Left colon (tissue), 2 donors: ENCODE data around the gene LCN1. TPM values are rescaled to one million over a fixed set of nuclear protein-coding genes. Genes with fewer than 3 reads are reported as not detected.

Experiments
- ATAC-seq: fragments of 200-7000 bp; cut with Tn5 transposase; one replicate; pipeline ENCODE4 v1.9.1; 2020; ENCODE audit warnings: mild to moderate bottlenecking, moderate library complexity
- DNase-seq, 2 donors: peaks; one replicate each; pipeline ENCODE4 v3.0.0-alpha.2; 2020
- intact Hi-C, 2 donors: fragments of 100-400 bp; cut with DNase I in 1 of 2; cut with micrococcal nuclease in 1 of 2; formaldehyde crosslinking; loops; one replicate each; pipeline versions ENCODE4 v1.11.2 to v1.14.0; 2022; cut with DNase I, micrococcal nuclease
- long read RNA-seq: library from polyadenylated mRNA; unstranded; transcript quantifications from one replicate; pipeline ENCODE4 v2.0.0, GENCODE V29; 2021
- total RNA-seq, 2 donors: library from RNA; stranded (reverse); fragmentation: NEBNext Ultra II Directional; extraction: Animal tissue kit (Norgen Biotek cat#: 25700); gene quantifications; one replicate each; pipeline ENCODE4 v1.2.1, GENCODE V29; 2021
- donor health status: DM: no; HTN: no; CAD: no.
- donor health status: DM: yes; HTN: yes; CAD: no.

Gene LCN1
- total RNA-seq = not detected
- long read RNA-seq = 0 reads

DNA sequence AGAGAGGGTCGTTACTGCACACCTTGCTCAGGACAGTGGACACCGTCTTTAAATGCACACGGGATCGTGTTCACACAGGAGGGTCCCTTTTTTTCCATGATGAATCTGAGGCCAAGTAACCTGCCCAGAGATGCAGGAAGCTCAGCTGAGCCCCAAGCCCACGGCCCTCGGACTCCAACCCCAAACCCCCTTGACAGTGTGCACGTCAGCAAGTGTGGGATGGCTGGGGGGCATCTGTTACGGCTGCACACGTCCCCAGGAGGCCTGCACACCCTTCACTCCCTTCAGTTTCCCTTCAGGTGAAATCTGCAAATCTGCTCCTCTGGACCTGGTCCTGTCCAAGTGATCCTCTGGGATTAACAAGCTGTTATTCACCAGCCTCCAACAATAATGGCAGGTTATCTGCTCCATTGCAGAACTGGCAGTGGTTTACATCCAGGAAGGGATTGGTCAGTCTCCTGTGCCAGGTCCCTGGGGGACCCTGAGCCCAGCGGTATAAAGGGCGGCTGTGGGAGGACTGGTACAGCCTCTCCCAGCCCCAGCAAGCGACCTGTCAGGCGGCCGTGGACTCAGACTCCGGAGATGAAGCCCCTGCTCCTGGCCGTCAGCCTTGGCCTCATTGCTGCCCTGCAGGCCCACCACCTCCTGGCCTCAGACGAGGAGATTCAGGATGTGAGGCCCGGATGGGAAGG is at the start of gene LCN1:
Gene LCN1 (plus strand): TSS at position 525 of the 692 bp plus-strand sequence. CDS start 58 bp downstream, at position 583.
- ATAC-seq (no peak), DNase-seq (no peak)
- intact Hi-C loops = no loop called here

DNA sequence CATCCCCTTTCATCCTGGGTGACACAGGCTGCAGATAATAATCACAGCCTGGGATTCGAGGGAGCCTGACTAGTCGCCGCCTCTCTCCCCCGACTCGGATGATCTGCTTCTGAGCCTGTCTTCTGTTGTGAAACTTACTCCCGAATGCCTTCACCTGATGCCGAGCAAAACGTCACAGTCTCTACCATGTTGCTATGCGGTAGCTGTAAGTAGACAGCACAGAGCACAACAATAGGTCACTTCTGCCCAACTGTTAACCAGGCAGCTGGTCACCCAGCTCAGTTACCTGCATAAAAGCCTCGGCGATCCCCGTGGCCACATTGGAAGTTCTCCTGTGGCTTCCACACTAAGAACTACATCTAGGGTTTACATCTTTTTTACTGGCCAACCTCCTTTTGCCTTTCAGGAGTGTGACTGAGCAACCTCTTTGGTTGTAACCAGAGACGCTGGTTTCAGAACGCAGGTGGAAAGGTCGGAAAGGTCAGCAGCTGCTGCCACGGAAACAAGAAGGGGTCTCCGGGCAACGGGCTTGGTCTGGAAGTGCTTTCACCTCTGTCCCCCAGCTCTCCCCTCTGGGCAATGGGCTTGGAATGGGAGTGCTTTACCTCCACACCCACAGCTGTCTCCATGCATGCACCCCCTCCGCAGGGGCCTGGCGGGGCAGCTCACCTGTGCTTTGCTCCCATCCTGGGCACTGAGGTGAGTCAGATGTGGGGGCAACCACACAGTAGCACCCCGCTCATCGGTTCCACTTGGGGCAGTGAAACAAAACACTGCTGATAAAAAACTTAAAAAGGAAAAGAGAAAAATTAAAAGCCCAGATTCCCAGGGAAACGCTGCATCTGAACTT is 49.2 kb upstream of the LCN1 start:
- intact Hi-C loops = no loop called here
- ATAC-seq = no peak
- no peak for DNase-seq

- DNase-seq (no peak), ATAC-seq (no peak)
- intact Hi-C loops = no loop called here
Observed at GRCh38 chr9:135473972-135474543, 47.2 kb upstream of the LCN1 start.

- DNase-seq (no peak), ATAC-seq (no peak)
- intact Hi-C loops = no loop called here
Observed at GRCh38 chr9:135474915-135475314, 46.3 kb upstream of the LCN1 start.

GRCh38 chr9:135476561-135477355 is 44.5 kb upstream of the LCN1 start:
- no peak for DNase-seq
- no peak for ATAC-seq
- intact Hi-C loops = no loop called here

GRCh38 chr9:135478191-135478590 is 43.0 kb upstream of the LCN1 start:
- DNase-seq = no peak
- ATAC-seq = no peak
- intact Hi-C loops = no loop called here

GRCh38 chr9:135478829-135479468 is 42.3 kb upstream of the LCN1 start:
- ATAC-seq (peak; percentile 74), DNase-seq (peak; percentile 65 to 67)
- intact Hi-C loops = no loop called here

DNA sequence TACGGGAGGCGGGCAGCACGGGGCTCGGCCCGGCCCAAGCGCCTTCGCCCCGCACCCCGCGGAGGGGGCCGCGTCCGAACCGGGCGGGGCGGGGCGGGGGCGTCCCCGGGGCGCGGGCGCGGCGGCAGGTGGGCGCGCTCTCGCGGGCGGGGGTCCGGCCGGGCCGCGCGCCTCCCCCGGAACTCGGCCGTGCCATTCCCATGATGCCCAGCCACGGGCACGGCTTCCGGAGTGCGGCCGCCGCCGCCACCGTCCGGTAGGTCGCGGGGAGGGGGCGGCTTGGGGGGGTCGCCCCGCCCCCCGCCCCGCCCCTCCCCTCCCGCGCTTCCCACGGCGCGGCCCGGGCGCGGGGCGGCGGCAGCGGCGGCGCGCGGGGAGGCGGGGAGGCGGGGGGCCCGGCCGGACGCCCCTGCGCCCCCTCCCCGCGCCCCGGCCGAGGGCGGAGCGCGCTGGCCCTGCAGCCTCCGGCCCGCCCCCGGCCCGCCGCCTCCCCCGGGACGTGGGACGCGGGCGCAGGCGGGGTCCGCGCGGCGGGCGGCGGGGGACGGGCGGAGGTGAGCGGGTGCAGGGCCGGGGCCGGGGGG is 41.7 kb upstream of the LCN1 start, which contains the start of gene PPP1R26:
Gene PPP1R26 (plus strand): TSS at position 314 of the 584 bp plus-strand sequence. CDS start 4,729 bp downstream, outside the sequence.
- DNase-seq (peak in 1 of 2 donors; percentile 55), ATAC-seq (peak; percentile 27)
- intact Hi-C loops = no loop called here

DNA sequence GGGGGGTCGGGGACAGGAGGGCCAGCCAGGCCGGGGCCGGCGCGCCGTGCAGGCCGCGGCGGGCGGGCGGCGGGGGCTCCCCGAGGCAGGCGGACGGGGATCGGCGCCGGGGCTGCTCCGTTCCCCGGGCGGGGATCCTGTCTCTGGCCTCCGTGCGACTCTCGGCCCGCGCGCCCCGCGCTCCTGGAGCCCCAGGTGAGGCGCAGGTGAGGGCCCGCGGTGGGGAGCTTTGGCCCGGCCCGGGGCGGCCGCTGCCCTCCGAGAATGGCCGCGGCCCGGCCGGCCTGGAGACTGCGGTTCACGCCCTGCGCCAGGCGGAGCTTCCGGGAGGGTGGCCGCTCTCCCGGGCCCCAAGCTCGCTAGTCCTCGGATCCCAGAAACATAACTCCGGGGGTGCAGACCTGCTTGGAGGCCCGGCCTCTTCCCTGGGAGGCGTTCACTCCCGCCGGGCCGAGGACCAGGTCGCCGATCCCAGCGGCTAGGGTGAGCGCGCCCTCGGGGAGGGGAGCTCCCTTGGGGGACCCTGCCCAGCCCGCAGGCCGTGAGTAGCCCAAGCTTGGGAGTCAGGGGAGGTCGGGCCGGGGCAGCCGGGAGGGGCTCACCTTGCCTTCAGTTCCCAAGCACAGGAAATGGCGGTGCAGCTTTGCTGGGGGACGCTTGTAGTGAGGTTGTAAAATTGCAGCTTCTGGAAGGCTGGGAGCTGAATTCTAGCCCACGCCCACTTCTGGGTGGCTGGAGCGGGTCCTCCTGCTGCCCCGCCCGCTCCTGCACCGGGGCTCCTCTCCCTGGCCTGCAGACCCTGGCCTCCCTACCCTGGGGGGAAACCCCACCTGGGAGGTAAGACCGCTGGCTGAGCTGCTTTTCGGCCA is 40.9 kb upstream of the LCN1 start:
- intact Hi-C loops = no loop called here
- DNase-seq (peak; percentile 57 to 62), ATAC-seq (peak; percentile 72)

DNA sequence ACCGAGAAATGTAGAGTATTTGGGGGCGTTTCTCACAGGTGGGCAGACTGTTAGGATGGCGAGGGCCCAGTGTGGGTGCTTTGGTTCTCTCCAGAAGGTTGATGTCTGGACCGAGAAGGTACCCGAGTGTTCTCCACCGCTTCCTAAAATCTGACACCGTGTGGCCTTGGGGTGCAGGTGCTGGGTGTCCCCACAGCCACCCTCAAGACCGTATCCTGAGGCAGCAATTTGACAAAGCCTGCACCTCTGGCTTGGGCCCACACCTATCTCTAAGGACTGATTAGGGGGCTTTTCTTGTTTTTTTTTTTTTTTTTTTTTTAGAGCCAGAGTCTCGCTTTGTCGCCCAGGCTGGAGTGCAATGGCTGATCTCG is 40.3 kb upstream of the LCN1 start:
- ATAC-seq (no peak), DNase-seq (no peak)
- intact Hi-C loops = no loop called here

- no peak for ATAC-seq
- no peak for DNase-seq
- intact Hi-C loops = no loop called here
Observed at GRCh38 chr9:135482015-135482754, 39.1 kb upstream of the LCN1 start.

- ATAC-seq = no peak
- intact Hi-C loops = no loop called here
- no peak for DNase-seq
Observed at GRCh38 chr9:135484460-135485277, 36.6 kb upstream of the LCN1 start.

DNA sequence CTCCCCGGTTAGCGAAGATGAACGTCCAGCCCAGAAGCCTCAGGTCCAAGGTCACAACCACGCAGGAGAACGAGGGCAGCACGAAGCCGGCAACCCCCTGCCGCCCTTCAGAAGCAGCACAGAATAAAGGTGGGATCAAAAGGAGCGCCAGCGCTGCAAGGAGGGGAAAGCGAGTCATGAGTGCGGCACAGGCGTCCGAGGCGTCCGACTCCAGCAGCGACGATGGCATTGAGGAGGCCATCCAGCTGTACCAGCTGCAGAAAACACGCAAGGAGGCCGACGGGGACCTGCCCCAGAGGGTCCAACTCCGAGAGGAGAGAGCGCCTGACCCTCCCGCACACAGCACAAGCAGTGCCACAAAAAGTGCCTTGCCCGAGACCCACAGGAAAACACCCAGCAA is 35.9 kb upstream of the LCN1 start:
- ATAC-seq (no peak), DNase-seq (no peak)
- intact Hi-C loops = no loop called here

GRCh38 chr9:135485832-135486231 is 35.4 kb upstream of the LCN1 start:
- DNase-seq = no peak
- ATAC-seq = no peak
- intact Hi-C loops = no loop called here

DNA sequence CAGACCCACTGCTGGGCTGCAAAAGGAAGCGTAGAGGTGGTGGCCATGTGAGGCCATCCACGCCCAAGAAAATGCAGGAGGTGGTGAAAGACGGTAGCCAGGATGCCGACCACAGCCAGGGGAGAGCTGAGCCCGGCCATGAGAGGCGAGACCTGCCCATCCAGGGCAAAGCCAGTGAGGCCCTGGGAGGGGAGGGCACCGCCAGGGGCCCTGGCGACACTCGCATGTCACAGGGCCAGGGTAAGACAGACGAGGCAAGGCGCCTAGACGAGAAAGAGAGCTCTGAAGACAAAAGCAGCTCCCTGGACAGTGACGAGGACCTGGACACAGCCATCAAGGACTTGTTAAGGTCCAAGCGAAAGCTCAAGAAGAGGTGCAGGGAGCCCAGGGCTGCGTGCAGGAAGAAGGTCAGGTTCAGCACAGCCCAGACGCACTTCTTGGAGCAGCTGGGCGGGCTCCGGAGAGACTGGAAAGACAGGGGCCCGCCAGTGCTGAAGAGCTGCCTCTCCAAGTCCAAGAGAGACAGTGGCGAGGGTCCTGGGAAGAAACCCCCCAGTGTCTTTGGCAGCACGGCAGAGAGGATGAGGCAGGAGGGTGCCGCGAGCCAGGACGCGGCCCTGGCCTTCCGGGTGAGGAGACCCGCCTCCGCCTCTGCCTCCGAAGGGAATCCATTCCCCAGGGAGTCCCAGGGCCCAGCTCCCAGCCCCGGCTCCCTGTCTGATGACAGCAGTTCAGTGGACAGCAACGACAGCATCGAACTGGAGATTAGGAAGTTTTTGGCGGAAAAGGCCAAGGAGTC is 34.8 kb upstream of the LCN1 start:
- intact Hi-C loops = no loop called here
- ATAC-seq (no peak), DNase-seq (no peak)
